ENCODE measurements around the gene SRC. TPM values are rescaled to one million over a fixed set of nuclear protein-coding genes. Genes with fewer than 3 reads are reported as not detected.

SRC gene
- total RNA-seq, 2 donors from 2014 or later: 6.9 to 14.3 TPM

GRCh38 chr20:37413023-37413334 is 67.0 kb downstream of the SRC start:
- no peak for DNase-seq (ENCODE audit: low spot score)
- Histone ChIP-seq H3K36me3 (no peaks in the 10 kb centered on the region), H3K4me3 (no peak overlapping the region), H3K9me3 (no peaks in the 10 kb centered on the region), H3K4me1 (peaks cover 0 to 8% of the 10 kb centered on the region in 2 donors), H3K27me3 (no peaks in the 10 kb centered on the region), H3K27ac (no peak overlapping the region)
- no peak for TF ChIP-seq CTCF (IDR thresholded peaks at IDR 0.05)

- Histone ChIP-seq H3K27me3 (no peaks in the 10 kb centered on the region), H3K9me3 (no peaks in the 10 kb centered on the region), H3K27ac (no peak overlapping the region), H3K4me1 (peaks cover 0 to 4% of the 10 kb centered on the region in 2 donors), H3K36me3 (no peaks in the 10 kb centered on the region), H3K4me3 (no peak overlapping the region)
- no peak for TF ChIP-seq CTCF (IDR thresholded peaks at IDR 0.05)
- DNase-seq (ENCODE audit: low spot score): no peak
These were observed 67.4 kb downstream of the SRC start for GRCh38 chr20:37413379-37413778.

GRCh38 chr20:37414224-37415035 is 68.5 kb downstream of the SRC start:
- Histone ChIP-seq H3K9me3 (no peaks in the 10 kb centered on the region), H3K27me3 (no peaks in the 10 kb centered on the region), H3K4me3 (no peak overlapping the region), H3K27ac (no peak overlapping the region), H3K4me1 (no peaks in the 10 kb centered on the region), H3K36me3 (no peaks in the 10 kb centered on the region)
- TF ChIP-seq CTCF (IDR thresholded peaks at IDR 0.05): no peak
- DNase-seq (ENCODE audit: low spot score): no peak

- H3K4me3 ChIP-seq: no peak overlapping the region
- no peaks in the 10 kb centered on the region for H3K9me3 ChIP-seq
- no peak for DNase-seq (ENCODE audit: low spot score)
- TF ChIP-seq CTCF (IDR thresholded peaks at IDR 0.05): no peak
- no peaks in the 10 kb centered on the region for H3K4me1 ChIP-seq
- no peaks in the 10 kb centered on the region for H3K27me3 ChIP-seq
- H3K36me3 ChIP-seq: no peaks in the 10 kb centered on the region
- no peak overlapping the region for H3K27ac ChIP-seq
These were observed 69.5 kb downstream of the SRC start for GRCh38 chr20:37415118-37416085.

GRCh38 chr20:37416100-37416847 is 70.3 kb downstream of the SRC start:
- Histone ChIP-seq H3K27ac (no peak overlapping the region), H3K36me3 (no peaks in the 10 kb centered on the region), H3K27me3 (no peaks in the 10 kb centered on the region), H3K4me1 (no peaks in the 10 kb centered on the region), H3K9me3 (no peaks in the 10 kb centered on the region), H3K4me3 (no peak overlapping the region)
- no peak for TF ChIP-seq CTCF (IDR thresholded peaks at IDR 0.05)
- DNase-seq (ENCODE audit: low spot score): no peak

All from right atrium auricular region (tissue), 2 donors.